Measurements from ENCODE around the gene PACSIN3.

Gene PACSIN3

DNA sequence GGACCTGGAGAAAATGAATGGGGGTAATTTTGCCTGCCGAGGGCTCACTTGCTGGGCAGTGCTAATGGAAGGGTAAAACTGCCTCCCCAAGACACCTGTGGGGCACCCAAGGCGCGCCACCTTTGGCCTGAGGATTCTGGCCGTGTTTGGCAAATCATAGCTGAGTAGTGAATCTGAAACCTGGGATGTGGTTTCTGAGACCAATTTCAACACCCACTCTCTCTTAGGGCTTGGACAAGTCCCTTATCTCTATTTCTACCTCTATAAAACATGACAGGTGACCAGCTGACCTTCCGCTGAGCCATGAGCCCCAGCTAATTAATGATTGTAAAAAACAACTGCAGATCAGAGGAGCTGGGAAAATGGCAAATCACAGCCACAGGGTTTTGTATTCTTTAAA lies 1.5 kb upstream of the PACSIN3 start:
- Histone ChIP-seq H3K4me2 (ENCODE audit: low read depth, low read length) (peak overlapping the region; percentile 97), H3F3A (ENCODE audit: insufficient read depth, low read length) (peaks cover 15% of the 10 kb centered on the region), H3K27ac (ENCODE audit: low read length) (no peak overlapping the region), H2AFZ (ENCODE audit: low read length) (peak overlapping the region; percentile 94; the same call in 1 of the 2 replicates), H3K9ac (ENCODE audit: low read length) (peak overlapping the region; percentile 4; the same call in 1 of the 2 replicates), H3K9me3 (replicated peaks; ENCODE audit: insufficient read depth, low read length) (no peaks in the 10 kb centered on the region), H3K36me3 (replicated peaks; ENCODE audit: insufficient read depth, low read length) (no peaks in the 10 kb centered on the region), H3K4me1 (ENCODE audit: low read length) (0 out of 2 replicates have a peak, but pooled peaks cover 7% of the 10 kb centered on the region), H3K79me2 (ENCODE audit: low read length) (no peaks in the 10 kb centered on the region), H3K9me2 (replicated peaks; ENCODE audit: insufficient read depth, low read length) (no peaks in the 10 kb centered on the region), H3K27me3 (replicated peaks; ENCODE audit: insufficient read depth, low read length) (peaks cover 49% of the 10 kb centered on the region), H4K20me1 (ENCODE audit: insufficient read depth, low read length) (no peaks in the 10 kb centered on the region), H3K4me3 (ENCODE audit: low read length) (peak overlapping the region; percentile 56)
- TF ChIP-seq, protein P1, sequence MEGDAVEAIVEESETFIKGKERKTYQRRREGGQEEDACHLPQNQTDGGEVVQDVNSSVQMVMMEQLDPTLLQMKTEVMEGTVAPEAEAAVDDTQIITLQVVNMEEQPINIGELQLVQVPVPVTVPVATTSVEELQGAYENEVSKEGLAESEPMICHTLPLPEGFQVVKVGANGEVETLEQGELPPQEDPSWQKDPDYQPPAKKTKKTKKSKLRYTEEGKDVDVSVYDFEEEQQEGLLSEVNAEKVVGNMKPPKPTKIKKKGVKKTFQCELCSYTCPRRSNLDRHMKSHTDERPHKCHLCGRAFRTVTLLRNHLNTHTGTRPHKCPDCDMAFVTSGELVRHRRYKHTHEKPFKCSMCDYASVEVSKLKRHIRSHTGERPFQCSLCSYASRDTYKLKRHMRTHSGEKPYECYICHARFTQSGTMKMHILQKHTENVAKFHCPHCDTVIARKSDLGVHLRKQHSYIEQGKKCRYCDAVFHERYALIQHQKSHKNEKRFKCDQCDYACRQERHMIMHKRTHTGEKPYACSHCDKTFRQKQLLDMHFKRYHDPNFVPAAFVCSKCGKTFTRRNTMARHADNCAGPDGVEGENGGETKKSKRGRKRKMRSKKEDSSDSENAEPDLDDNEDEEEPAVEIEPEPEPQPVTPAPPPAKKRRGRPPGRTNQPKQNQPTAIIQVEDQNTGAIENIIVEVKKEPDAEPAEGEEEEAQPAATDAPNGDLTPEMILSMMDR (IDR thresholded peaks at IDR 0.05; ENCODE audit: low read length), result no peak
- no peak for TF ChIP-seq EZH2 (optimal IDR thresholded peaks at IDR 0.05; ENCODE audit: low read depth, low read length)
- DNase-seq, result no peak

DNA sequence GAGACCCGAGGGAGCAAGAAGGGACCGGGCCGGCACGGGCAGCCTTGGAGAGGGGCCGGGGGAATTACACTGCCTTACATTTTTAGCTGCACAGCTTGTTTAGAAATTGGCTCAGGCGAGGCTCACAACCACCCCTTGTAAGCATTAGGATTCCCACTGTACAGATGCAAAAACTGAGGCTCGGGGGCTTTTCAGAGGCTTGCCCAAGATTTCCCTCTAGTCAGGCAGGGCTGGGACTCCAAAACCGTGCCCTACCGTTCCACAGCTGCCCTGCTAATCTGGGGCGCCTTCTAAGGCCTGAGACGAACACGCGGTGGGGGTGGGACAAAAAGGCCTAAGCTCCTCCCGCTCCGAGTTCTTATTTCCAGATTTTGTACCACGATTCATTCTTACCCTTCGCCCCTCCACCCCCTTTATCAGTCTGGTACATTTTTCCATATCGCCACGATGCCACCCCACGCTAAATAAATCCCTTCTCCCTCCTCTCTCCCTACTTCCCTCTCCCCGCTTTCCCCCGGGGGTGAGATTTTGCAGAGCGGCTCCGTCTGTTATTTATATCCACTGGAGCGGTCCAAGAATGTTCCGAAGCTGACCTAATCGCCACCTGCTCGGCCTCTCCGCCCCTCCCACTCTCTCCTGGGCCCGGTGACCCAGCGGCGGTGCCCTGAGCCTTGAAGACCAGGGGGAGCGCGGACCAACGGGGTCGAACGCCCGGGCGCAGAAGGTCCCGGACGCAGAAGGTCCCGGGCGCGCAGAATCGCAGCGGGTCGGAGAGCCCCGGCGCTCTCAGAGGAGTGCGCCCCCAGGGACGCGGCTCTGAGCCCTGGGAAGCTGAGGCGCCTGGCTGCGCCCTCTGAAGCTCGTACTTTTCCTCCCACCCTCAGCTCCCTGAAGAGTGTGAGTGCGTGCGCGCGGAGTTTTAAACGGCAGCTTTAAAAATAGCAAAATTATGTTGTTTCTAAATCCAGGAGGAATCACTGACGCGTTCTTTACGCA lies 764 bp upstream of the PACSIN3 start:
- Histone ChIP-seq H3K36me3 (replicated peaks; ENCODE audit: insufficient read depth, low read length) (no peaks in the 10 kb centered on the region), H3K4me1 (ENCODE audit: low read length) (0 out of 2 replicates have a peak, but pooled peaks cover 7% of the 10 kb centered on the region), H3K27ac (ENCODE audit: low read length) (no peak overlapping the region), H2AFZ (ENCODE audit: low read length) (peak overlapping the region; percentile 94), H3K9ac (ENCODE audit: low read length) (peak overlapping the region; percentile 35; the same call in 1 of the 2 replicates), H4K20me1 (ENCODE audit: insufficient read depth, low read length) (no peaks in the 10 kb centered on the region), H3F3A (ENCODE audit: insufficient read depth, low read length) (peaks cover 15% of the 10 kb centered on the region), H3K27me3 (replicated peaks; ENCODE audit: insufficient read depth, low read length) (peaks cover 49% of the 10 kb centered on the region), H3K79me2 (ENCODE audit: low read length) (no peaks in the 10 kb centered on the region), H3K9me3 (replicated peaks; ENCODE audit: insufficient read depth, low read length) (no peaks in the 10 kb centered on the region), H3K9me2 (replicated peaks; ENCODE audit: insufficient read depth, low read length) (no peaks in the 10 kb centered on the region), H3K4me3 (ENCODE audit: low read length) (peak overlapping the region; percentile 56), H3K4me2 (ENCODE audit: low read depth, low read length) (peak overlapping the region; percentile 97)
- DNase-seq, result peak; percentile 65
- TF ChIP-seq EZH2 (optimal IDR thresholded peaks at IDR 0.05; ENCODE audit: low read depth, low read length), result no peak

DNA sequence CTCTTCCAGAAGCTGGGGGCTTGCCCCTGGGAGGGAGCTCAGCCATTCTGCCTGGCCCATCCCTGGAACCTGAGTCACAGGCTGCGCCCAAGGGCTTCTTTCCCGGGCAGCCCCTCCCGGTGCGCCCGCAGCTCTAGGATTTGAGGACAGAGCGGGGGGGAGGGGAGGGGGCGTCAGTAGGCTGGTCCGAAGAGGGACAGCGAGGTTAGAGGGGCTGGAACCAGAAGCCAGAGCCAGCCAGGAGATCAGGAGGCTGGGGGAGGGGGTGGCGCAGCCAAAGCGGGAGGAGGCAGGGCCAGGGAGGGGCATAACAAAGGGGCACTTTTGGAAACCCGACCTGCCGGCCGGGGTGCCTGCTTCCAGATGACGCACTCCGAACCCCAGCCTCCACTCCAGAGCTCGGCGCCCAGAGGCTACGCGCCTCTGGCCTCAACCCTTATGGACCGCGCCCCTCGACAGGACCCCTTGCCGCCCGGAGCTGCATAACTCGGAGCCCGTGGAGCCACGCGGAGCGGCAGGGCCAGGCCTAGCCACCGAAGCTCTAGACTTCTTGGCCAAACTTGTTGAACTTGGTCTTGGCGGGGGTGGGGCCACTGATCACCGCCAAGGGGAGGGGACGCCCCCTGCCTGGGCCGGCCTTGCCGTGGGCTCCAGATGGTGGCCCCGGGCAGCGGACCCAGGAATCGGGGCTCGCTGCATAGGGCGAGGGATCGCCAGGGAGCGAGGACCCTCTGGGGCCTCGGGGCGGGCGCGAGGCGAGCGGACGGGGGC lies 744 bp downstream of the PACSIN3 start:
- no peak overlapping the region for H3K27ac ChIP-seq (ENCODE audit: low read length)
- no peaks in the 10 kb centered on the region for H3K9me3 ChIP-seq (replicated peaks; ENCODE audit: insufficient read depth, low read length)
- H3K36me3 ChIP-seq (replicated peaks; ENCODE audit: insufficient read depth, low read length), result no peaks in the 10 kb centered on the region
- H3K4me1 ChIP-seq (ENCODE audit: low read length), result 0 out of 2 replicates have a peak, but pooled peaks cover 7% of the 10 kb centered on the region
- H3F3A ChIP-seq (ENCODE audit: insufficient read depth, low read length), result peaks cover 15% of the 10 kb centered on the region
- H3K9ac ChIP-seq (ENCODE audit: low read length), result peak overlapping the region; percentile 22; the same call in 1 of the 2 replicates
- TF ChIP-seq, protein P1 (IDR thresholded peaks at IDR 0.05; ENCODE audit: low read length), result no peak
- no peak for TF ChIP-seq EZH2phosphoT487 (IDR thresholded peaks at IDR 0.05; ENCODE audit: low read length)
- no peak for TF ChIP-seq EZH2 (optimal IDR thresholded peaks at IDR 0.05; ENCODE audit: low read depth, low read length)
- H3K4me2 ChIP-seq (ENCODE audit: low read depth, low read length), result peak overlapping the region; percentile 89
- H3K4me3 ChIP-seq (ENCODE audit: low read length), result peak overlapping the region; percentile 61
- H2AFZ ChIP-seq (ENCODE audit: low read length), result peak overlapping the region; percentile 74
- H3K79me2 ChIP-seq (ENCODE audit: low read length), result no peaks in the 10 kb centered on the region
- no peaks in the 10 kb centered on the region for H4K20me1 ChIP-seq (ENCODE audit: insufficient read depth, low read length)
- H3K27me3 ChIP-seq (replicated peaks; ENCODE audit: insufficient read depth, low read length), result peaks cover 47% of the 10 kb centered on the region
- DNase-seq, result no peak
- no peaks in the 10 kb centered on the region for H3K9me2 ChIP-seq (replicated peaks; ENCODE audit: insufficient read depth, low read length)

All from MM.1S (cell line).